Measurements from ENCODE around the gene LMF1.

Gene LMF1

GRCh38 chr16:1009358-1010150 lies 38.8 kb upstream of the LMF1 start:
- no peak for DNase-seq (ENCODE audit: extremely low read depth, low read depth)

GRCh38 chr16:1008085-1008484 lies 37.3 kb upstream of the LMF1 start:
- TF ChIP-seq CTCF (IDR thresholded peaks at IDR 0.05; ENCODE audit: low read depth, low read length) = no peak
- DNase-seq (ENCODE audit: extremely low read depth, low read depth) = no peak

More at GRCh38 chr16:1009358-1010150, 38.8 kb upstream of the LMF1 start:
- no peak for TF ChIP-seq CTCF (IDR thresholded peaks at IDR 0.05; ENCODE audit: low read depth, low read length)

- DNase-seq (ENCODE audit: extremely low read depth, low read depth) = no peak
- no peak for TF ChIP-seq CTCF (IDR thresholded peaks at IDR 0.05; ENCODE audit: low read depth, low read length)
Observed at GRCh38 chr16:1007284-1007850, 36.6 kb upstream of the LMF1 start.

GRCh38 chr16:1006781-1007180 lies 36.0 kb upstream of the LMF1 start:
- no peak for DNase-seq (ENCODE audit: extremely low read depth, low read depth)
- TF ChIP-seq CTCF (IDR thresholded peaks at IDR 0.05; ENCODE audit: low read depth, low read length) = no peak

- DNase-seq (ENCODE audit: extremely low read depth, low read depth) = no peak
- TF ChIP-seq CTCF (IDR thresholded peaks at IDR 0.05; ENCODE audit: low read depth, low read length) = no peak
Observed at GRCh38 chr16:1005286-1005685, 34.5 kb upstream of the LMF1 start.

GRCh38 chr16:1003391-1004347 lies 32.9 kb upstream of the LMF1 start:
- no peak for TF ChIP-seq CTCF (IDR thresholded peaks at IDR 0.05; ENCODE audit: low read depth, low read length)
- no peak for DNase-seq (ENCODE audit: extremely low read depth, low read depth)
